NCI-H446 (cell line): Measurements from ENCODE around the gene KLHL6.
"Not testable (repeated sequence)": the region's sequence is repeated elsewhere in the genome, so short reads cannot be mapped to it uniquely, and the experiment has no call there.

ENCODE experiments used
- DNase-seq, 2 experiments: peaks; one replicate each; lab custom pipeline; 2025; lab: John Stamatoyannopoulos, UW

KLHL6 gene

DNA sequence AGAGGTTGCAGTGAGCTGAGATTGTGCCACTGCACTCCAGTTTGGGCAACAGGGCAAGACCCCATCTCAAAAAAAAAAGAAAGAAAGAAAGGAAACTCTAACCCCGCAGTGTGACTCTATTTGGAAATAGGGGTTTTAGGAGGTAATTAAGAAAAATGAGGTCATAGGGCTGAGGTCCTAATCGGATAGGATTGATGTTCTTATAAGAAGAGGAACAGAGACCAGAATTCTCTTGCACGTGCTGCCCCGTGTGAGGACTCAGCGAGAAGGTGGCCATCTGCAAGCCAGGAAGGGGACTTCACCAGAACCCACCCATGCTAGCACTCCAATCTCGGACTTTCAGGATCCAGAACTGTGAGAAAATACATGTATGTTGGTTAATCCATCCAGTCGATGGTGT lies 25.8 kb downstream of the KLHL6 start:
- DNase-seq: no peak

DNA sequence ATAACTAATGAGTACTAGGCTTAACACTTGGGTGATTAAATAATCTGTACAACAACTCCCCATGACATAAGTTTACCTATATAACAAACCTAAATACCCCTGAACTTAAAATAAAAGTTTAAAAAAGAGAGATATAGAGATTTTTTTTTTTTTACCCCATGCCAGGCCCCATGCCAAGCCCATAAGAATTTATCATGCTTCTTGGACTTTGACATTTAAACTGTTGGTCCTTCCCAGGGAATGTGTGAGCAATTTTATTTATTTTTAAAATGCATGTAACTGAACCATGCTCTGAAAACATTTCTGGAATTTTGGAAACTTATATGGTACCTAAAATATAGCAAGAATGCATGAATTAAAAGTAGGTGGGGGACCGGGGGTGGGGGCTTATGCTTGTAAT lies 26.3 kb downstream of the KLHL6 start:
- DNase-seq: no peak

DNA sequence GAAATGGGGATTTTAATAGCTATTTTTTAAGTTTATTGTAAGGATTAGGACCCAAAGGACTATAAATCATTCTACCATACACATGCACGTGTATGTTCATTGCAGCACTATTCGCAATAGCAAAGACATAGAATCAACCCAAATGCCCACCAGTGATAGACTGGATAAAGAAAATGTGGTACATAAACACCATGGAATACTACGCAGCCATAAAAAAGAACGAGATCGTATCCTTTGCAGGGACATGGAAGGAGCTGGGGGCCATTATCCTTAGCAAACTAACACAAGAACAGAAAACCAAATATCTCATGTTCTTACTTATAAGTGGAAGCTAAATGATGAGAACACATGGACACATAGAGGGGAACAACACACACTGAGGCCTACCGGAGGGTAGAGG lies 26.7 kb downstream of the KLHL6 start:
- not testable (repeated sequence) for DNase-seq

DNA sequence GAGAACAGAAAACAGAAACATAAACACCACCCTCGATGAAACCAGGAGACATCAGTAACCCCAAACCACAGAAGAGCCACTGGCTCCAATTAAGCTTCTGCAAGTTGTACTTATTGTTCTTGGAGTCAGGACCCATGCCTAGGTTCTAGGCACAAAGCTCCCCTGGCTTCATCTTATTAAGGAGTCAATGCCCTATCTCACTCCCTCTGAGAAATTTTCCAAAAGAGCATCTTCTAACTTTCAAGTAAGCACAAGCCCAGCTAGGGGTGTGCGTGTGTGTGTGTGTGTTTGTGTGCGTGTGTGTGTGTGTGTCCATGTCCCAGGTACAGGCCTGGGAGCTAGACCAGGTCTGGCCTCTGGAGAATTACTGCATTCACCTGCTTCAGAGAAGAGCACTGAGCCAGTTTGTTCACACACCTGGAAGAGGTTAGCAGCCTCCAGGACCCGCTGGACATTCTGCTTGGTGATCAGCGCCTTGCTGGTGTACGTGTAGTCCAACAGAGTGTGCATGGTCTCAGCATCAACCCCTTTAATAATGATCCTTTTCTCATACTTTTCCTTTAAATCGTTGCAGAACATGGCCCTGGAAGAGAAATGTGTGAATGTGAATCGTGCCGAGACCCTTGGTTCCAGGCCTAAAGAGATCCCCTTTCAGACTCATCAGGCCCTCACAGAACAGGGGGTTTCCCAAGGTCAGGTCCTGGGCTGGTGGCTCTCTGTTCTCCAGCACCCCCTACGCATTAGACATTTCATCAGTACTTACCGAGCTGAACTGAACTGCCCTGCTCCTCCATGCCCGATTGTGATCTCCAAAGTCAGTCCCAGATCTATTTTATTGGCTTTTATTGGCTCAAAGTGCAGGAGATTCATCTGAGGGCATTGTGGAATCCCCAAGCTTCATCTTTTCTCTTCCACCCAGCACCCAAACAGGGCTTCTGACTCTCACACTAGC lies 27.8 kb downstream of the KLHL6 start:
- no peak for DNase-seq

DNA sequence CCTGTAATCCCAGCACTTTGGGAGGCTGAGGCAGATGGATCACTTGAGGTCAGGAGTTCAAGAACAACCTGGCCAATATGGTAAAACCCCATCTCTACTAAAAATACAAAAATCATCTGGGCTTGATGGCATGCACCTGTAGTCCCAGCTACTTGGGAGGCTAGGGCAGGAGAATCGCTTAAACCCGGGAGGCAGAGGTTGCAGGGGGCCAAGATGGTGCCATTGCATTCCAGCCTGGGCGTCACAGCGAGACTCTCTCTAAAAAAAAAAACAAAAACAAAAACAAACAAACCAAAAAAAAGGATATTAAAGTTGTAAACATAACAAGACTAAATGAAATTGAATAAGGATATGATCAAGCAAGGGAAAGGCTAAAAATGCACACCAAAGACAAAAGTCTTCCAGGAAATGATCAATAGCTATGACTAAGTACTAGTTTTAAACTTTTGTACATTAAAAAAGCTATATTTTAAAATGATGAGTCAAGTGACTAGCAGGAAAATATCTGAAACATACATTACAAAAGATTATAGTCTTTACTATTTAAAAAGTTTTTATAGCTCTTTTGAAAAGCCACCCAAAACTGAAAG lies 28.6 kb downstream of the KLHL6 start:
- DNase-seq: no peak

DNA sequence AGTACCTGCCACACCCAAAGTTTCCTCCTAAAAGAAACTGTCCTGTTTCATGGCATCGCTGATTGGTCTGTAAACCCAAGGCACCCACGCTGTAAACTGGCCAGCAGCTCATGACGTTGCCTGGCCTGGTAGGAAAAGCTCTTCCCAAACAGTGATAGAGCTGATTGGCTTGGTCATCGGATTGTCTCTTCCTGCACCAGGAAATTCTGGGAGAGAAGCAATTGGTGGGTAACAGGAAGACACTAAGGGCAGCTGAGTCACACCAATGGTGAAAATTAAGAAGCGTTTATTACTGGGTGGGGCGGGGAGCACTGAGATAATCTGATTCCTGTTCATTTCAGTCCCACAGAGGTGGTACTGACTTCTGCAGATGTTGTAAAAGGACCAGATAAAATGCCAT lies 31.0 kb downstream of the KLHL6 start:
- DNase-seq: no peak

DNA sequence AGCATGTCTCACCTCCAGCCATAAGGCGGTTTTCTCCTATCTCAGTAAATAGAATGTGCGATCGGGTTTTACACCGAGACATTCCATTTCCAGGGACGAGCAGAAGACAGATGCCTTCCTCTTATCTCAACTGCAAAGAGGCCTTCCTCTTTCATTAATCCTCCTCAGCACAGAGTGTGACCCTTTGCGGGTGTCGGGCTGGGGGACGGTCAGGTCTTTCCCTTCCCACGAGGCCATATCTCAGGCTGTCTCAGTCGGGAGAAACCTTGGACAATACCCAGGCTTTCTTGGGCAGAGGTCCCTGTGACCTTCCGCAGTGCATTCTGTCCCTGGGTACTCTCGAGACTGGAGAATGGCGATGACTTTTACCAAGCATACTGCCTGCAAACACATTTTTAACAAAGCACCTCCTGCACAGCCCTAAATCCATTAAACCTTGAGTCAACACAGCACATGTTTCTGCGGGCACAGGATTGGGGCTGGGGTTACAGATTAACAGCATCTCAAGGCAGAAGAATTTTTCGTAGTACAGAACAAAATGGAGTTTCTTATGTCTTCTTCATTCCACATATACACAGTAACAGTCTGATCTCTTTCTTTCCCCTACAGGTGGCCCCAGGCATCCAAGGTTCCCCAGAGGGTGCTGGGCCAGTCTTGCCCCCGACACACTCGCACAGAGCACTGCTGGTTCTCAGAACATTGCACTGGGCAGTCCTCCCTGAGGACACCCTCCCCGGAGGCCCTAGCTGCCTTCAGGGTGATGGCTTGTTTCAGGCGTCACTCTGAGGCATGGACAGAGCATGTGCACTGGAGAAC lies 34.6 kb downstream of the KLHL6 start:
- DNase-seq: not testable (repeated sequence)

DNA sequence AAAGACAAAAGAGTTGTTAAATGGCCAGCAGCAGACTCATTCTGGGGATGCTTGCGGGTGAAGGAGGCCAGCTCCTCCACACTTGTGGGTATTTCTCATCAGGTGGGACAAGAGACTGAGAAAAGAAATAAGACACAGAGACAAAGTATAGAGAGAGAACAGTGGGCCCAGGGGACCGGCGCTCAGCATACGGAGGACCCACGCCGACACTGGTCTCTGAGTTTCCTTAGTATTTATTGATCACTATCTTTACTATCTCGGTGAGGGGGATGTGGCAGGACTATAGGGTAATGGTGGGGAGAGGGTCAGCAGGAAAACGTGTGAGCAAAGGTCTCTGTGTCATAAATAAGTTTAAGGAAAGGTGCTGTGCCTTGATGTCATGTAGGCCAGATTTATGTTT lies 35.2 kb downstream of the KLHL6 start:
- DNase-seq: not testable (repeated sequence)

DNA sequence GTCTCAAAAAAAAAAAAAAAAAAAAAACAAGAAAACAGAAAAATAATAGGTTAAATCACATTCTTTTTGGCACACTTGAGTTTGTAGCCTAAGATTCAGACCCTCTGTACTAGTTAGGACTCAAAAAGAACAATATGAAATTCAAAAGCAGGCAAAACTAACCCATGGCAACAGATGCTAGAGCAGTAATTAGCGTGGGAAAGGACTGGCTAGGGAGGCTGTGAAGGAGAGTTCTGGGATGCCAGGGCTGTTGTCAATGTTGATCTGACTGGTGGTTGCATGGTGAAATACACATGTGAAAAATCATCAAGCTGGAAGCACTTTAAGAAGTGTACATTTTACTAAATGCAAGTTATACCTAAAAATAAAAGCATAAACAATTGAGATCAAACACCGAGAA lies 35.6 kb downstream of the KLHL6 start:
- no peak for DNase-seq

DNA sequence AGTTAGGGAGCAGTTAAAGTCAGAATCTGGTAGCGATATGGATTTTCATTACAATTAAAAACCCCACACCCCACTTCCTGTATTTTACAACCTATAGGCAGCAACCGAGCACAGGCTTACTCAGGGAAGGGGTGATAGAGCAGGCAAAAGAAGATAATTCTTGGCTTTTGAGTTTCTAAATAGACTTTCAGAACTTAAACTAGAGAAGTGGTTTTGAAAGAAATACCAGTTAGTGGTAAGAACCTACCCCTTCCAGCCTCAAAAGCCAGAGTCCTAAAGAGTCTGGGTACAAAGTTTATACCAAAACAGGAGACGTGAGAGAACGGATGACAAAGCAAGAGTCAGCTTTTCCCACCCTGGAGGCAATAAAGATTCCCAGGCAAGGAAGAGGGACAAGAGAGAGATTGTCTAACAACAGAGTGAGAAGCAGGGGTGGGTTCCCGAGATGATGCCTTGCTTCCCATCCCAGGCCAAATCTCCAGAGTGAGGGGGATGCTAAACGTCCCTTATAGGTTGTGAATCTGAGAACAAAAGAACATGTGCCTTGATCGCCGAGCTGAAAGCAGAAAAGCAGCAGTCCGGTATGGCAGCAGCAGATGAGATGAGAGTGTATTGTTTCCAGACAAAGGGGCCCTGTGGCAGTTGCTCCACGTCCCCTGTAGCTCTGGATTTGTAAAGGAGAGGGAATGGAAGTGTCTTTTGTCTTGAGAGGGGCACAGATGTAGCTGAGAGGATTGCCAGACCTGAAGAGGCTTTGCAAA lies 36.8 kb downstream of the KLHL6 start:
- DNase-seq: no peak

DNA sequence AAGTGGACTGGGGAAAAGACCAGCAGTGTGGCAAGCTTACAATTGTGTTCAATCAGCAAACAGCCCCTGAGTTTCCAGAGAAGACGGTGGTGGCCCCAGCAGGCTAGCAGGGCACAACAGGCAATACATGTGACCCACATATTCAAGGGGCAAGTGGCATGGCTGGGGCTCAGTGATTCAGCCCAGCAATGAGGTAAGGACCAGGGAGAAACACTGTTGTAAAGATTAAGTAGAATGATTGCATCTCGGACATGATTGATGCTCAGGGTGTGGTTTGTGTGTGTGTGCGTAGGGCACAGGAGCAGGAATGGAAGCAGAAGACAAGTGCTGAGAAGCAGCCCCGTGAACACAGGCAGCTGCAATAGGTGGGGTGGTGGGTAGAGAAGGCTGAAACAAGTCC lies 37.9 kb downstream of the KLHL6 start:
- DNase-seq: no peak

DNA sequence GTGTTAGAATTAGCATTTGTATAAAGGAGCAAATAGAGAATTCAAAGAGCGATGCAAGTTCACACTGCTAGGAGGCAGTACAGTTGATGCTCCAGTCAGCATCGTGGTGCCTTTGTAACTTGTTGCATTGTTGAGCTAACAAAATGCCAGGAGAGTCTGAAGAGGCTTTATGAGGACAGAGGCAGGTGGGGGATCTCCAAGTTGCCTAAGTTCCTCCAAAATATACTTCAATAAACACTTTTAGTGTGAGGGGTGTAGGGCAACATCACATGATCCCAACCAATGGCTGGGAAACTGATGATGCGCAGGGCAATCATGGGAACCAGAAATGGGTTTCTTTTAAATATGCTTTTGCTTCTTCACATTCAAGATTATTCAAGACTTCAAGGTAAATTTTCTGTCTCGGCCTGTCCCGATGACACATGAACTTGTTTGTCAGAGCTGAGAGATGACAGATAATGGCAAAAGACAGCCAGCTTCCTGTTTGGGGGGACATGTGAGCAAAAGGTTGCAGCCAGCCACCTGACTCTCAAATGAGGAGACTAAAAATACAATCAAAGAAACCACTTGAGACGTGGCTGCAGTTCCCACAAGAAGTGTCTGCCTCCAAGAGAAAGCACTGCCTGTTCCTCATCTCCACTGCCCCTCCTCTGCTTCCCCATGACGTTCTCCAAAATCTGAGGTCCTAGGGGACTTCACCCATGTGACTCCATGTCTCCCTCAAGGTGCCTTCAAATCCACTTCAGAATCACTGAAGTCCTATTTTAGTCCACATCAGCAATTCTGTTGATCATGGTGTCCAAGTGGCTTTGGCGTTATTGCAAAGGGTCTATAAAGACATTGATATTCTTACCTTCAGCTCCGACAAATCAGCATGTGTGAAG lies 39.3 kb downstream of the KLHL6 start:
- no peak for DNase-seq

DNA sequence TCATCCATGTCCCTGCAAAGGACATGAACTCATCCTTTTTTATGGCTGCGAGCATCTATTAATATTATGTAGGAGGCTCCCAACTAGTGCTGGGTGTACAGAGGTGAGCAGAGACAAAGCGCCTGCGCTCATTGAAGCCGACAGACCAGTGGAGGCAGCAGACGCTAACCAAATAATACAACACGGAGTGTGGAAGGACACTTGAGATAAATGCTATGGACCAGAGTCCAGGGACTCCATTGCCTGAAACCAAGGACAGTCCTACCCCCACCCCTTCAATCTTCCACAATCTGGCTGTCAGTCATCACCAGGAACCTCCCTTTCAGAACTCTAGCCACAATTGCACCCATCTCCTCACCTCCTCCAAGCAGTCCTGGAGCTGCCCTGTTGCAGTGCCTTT lies 41.5 kb downstream of the KLHL6 start:
- DNase-seq: no peak

DNA sequence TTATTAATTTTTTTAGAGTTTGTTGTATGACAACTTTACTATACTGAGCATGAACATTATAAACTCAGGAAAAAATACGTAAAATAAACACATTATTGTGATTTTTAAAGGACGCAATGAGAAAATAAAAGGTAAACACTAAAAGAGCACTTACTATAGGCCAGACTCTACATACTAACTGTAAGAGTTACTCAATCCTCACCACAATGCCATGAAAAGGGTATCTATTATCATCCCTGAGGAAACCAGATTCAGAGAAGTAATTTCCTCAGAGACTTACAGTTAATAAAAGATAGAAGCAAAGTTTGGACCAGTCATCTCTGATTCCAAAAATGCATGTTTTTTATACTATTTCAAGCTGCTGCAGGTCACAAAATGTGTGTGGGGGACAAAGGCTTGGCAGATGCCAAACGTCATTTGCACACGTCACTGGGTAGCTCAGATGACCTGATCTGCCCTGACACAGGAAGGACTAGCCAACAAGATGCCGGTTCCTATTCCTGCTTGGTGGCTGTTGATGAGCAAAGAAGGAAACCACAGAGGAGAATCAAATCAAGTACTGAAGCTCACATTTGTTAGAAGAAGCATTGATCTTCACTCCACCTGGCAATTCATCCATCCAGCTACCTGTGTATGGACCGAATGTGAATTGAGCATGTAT lies 42.3 kb downstream of the KLHL6 start:
- no peak for DNase-seq

DNA sequence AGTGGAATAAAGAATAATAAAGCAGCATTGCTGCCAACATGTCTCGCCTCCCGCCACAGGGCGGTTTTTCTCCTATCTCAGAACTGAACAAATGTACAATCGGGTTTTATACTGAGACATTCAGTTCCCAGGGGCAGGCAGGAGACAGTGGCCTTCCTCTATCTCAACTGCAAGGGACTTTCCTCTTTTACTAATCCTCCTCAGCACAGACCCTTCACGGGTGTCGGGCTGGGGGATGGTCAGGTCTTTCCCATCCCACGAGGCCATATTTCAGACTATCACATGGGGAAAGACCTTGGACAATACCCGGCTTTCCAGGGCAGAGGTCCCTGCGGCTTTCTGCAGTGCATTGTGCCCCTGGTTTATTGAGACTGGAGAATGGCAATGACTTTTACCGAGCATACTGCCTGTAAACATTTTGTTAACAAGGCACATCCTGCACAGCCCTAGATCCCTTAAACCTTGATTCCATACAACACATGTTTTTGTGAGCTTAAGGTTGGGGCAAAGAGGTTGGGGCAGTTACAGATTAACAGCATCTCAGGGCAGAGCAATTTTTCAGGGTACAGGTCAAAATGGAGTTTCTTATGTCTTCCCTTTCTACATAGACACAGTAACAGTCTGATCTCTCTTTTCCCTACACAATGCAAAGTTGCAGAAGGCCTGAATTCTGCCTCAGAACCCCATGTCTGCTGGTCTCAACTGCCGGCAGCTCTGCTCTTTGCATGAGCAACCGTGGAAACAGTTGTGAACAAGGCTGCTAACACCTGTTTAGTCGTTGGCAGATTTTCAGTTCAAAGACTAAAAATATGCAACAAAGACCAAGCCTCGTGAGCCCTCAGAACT lies 44.0 kb downstream of the KLHL6 start:
- DNase-seq: not testable (repeated sequence)

DNA sequence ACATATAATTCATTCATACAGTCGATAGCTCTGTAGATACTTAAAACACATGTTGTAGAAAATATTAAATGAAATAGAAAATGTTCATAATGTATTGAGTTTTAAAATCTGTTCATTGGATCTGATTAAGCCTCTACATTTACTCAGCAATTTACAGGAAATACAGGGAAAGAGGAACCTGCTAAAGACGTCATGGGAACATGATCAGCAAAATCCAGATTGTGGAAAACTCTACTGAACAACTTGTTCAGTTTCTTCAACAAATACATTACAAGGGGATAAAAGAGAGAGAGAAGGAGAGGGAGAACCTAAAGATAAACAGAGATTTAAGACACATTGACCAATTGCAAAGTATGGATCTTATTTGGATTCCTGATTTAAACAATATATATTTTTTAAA lies 46.7 kb downstream of the KLHL6 start:
- no peak for DNase-seq

DNA sequence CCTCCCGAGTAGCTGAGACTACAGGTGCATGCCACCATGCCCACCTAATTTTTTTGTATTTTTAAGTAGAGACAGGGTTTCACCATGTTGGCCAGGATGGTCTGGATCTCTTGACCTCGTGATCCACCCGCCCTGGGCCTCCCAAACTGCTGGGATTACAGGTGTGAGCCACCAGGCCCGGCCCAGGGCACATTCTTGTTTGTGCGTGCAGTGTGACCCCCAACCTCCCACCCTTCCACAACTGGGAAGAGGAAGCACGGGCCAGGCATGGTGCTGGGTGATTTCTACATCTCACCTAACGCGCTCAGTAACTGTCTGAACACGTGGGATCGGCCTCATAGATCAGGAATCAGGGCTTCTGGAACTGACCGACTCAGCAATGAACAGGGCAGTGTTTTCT lies 48.0 kb downstream of the KLHL6 start:
- no peak for DNase-seq

DNA sequence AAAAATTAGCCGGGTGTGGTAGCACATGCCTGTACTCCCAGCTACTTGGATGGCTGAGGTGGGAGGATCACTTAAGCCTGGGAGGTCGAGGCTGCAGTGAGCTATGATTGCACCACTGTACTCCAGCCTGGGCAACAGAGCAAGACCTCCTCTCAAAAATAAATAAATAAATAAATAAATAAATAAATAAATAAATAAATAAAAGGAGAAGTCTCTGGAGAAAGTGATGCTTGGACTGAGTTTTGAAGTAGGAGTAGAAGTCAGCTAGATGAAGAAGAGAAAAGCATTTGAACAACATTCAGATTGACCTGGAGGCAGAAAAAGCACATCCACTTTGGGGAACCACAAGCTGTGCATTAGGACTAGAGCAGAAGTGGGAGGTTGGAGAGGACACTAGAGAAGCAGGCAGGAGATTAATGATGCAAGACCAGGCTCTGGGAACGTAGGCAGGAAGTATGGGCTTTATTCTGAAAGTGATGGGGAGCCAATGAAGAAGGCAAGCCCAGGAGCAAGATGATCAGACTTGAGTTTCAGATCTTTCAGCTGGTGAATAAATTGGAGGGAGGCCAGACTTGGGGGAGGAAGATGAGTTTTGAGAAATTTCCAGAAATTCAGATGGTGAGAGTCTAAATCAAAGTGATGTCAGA lies 48.7 kb downstream of the KLHL6 start:
- no peak for DNase-seq

DNA sequence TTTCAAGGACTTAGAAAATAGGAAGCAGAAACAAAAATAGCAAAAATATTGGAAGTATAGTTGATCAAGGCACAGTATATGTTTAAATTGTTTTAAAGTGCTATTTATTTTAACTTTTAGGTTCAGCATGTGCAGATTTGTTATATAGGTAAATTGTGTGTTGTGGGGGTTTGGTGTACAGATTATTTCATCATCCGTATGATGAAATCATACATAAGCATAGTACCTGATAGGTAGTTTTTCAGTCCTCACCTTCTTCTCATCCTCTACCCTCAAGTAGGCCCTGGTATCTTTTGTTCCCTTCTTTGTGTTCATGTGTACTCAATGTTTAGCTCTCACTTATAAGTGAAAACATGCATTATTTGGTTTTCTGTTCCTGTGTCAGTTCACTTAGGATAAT lies 50.9 kb downstream of the KLHL6 start:
- no peak for DNase-seq
